SKM-1 treated with dmso at 0.1 percent for 144 hours (cell line): Measurements from ENCODE around the gene EML5.

Experiments
- DNase-seq: peaks from one replicate; lab custom pipeline; 2025; ENCODE audit not compliant: unreplicated experiment; lab: John Stamatoyannopoulos, UW

The EML5 gene

GRCh38 chr14:88565427-88565826, 227.3 kb downstream of the EML5 start:
- DNase-seq = no peak

GRCh38 chr14:88563845-88564244, 228.9 kb downstream of the EML5 start:
- no peak for DNase-seq

GRCh38 chr14:88562831-88563686, 229.7 kb downstream of the EML5 start, which contains the start of gene ZC3H14:
Gene ZC3H14 (plus strand): TSS chr14:88563037. CDS start chr14:88563134, 97 bp downstream.
- DNase-seq = peak; percentile 28

GRCh38 chr14:88562532-88562830, 230.3 kb downstream of the EML5 start:
- no peak for DNase-seq
